Measurements from ENCODE around the gene ERFE. TPM values are rescaled to one million over a fixed set of nuclear protein-coding genes. Genes with fewer than 3 reads are reported as not detected.

ERFE gene
- total and polyA plus RNA-seq, 2 of the 13 experiments (the other 11 are each of a cell fraction or from before 2014, with no cell fraction given): 0.09 TPM; not detected in 1

DNA sequence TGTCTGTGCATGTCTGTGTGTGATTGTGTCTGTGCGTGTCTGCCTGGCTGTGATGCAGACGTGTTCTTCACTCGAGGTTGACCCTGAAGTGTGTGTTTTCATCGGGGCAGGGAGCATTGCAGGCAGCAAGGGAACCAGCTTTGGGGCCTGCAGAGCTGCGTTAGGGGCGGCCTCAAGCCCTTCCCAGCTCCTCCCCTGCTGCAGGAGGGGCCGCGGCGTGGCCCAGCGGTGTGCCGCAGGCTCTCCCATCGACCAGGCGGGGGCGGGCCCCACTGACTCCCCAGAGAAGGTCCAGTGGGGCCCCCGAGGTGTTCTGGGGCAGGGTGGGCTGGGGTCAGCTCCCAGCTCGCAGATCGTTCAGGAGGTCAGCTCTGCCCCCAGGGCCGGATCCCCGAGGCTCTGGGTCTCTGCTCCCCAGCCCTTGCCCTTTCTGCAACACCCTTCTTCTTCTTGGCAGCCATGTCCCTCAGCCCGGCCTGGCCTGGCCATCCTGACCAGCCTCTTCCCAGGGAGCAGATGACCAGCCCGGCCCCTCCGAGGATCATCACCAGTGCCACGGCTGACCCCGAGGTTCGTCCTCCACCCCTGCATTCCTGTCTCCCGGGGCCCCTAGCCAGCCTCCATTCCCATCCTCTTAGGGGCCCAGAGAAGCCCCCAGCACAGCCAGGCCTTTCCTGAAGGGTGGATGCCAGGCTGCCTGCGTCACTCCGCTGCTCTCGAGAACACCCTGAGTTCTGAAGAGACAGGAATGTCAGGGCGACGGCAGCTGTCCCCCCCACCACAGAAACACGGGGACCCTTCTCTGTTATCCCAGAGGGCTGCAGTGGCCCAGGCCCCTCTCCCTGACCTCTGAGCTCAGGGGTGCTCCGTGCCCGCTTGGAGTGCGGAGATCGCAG lies 31.4 kb upstream of the ERFE start (continued):
- TF ChIP-seq ZNF7 (CRISPR knock-in tag; IDR thresholded peaks at IDR 0.05): no peak
- peak; percentile 27; the same call in 1 of the 2 replicates for TF ChIP-seq ZMYM4 (CRISPR knock-in tag; IDR thresholded peaks at IDR 0.05)
- TF ChIP-seq, protein P1, sequence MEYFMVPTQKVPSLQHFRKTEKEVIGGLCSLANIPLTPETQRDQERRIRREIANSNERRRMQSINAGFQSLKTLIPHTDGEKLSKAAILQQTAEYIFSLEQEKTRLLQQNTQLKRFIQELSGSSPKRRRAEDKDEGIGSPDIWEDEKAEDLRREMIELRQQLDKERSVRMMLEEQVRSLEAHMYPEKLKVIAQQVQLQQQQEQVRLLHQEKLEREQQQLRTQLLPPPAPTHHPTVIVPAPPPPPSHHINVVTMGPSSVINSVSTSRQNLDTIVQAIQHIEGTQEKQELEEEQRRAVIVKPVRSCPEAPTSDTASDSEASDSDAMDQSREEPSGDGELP (IDR thresholded peaks at IDR 0.05; ENCODE audit: borderline replicate concordance, low read depth): peak; percentile 17; the same call in 1 of the 2 replicates

DNA sequence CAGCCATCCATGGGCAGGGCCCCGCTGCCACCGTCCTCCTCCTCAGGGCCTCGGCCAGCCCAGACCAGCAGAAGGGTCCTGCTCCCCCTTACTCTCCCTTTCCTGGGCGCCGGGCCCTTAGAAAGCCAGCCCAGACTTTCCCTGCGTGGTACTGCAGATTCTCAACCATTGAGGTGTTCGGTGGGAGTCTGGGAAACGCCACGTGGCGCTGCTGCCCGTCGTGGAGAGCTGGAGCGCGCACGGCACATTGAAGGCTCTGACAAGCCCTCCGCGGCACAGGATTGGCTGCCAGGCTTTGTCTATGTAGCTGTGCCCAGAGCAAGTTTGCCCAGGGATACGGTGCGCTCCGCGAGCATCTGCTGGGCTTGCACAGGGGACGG lies 30.7 kb upstream of the ERFE start:
- ATAC-seq: no peak
- no peaks in the 10 kb centered on the region for H3K36me3 ChIP-seq (replicated peaks in 1 of 2; ENCODE audit: control insufficient read depth in 1 of 2, insufficient read depth in 2 of 2, low read length in 2 of 2)
- no peaks in the 10 kb centered on the region for H3K9me3 ChIP-seq (ENCODE audit: low read length)
- WGBS (ENCODE audit: low lambda C conversion rate): 82% methylated on average over 22 of the region's 22 CpGs
- H3K27ac ChIP-seq (ENCODE audit: extremely low read length, insufficient read depth, low read length): no peak overlapping the region
- FAIRE-seq: no peak
- H2AFZ ChIP-seq (ENCODE audit: low read length): no peak overlapping the region
- H3K4me1 ChIP-seq (ENCODE audit: insufficient read depth, low read length): peaks cover 9% of the 10 kb centered on the region
- H3K79me2 ChIP-seq (ENCODE audit: insufficient read depth, low read length): no peaks in the 10 kb centered on the region
- H4K20me1 ChIP-seq (ENCODE audit: insufficient read depth, low read length): no peaks in the 10 kb centered on the region
- H3K27me3 ChIP-seq (ENCODE audit: control insufficient read depth in 1 of 2, insufficient read depth in 2 of 2, low read length in 2 of 2): peaks cover 3 to 18% of the 10 kb centered on the region in 2 experiments
- intact Hi-C loops (cut with micrococcal nuclease; ENCODE audit: unreplicated experiment): no loop called here
- TF ChIP-seq ZNF256 (CRISPR knock-in tag; conservative IDR thresholded peaks at IDR 0.05) (no peak), SMC3 (IDR thresholded peaks at IDR 0.05; ENCODE audit: low read length) (no peak), GTF2F1 (IDR thresholded peaks at IDR 0.05; ENCODE audit: low read length) (no peak), NFE2L2 (IDR thresholded peaks at IDR 0.05; ENCODE audit: low read length) (no peak), ZNF17 (CRISPR knock-in tag; IDR thresholded peaks at IDR 0.05) (no peak), ZNF776 (CRISPR knock-in tag; IDR thresholded peaks at IDR 0.05) (0 out of 2 replicates have a peak, but pooled peaks have one; percentile 30), ASH2L (IDR thresholded peaks at IDR 0.05; ENCODE audit: insufficient read length, low read depth, low read length) (no peak), FOXA1 (IDR thresholded peaks at IDR 0.05) (no peak), FOXA1 (CRISPR knock-in tag; IDR thresholded peaks at IDR 0.05) (no peak), ZNF24 (IDR thresholded peaks at IDR 0.05) (no peak), RFX5 (IDR thresholded peaks at IDR 0.05; ENCODE audit: low read depth, low read length) (no peak), ZNF563 (CRISPR knock-in tag; IDR thresholded peaks at IDR 0.05) (0 out of 2 replicates have a peak, but pooled peaks have one; percentile 8), ARHGAP35 (CRISPR knock-in tag; IDR thresholded peaks at IDR 0.05; ENCODE audit: borderline replicate concordance) (no peak), IKZF4 (CRISPR knock-in tag; IDR thresholded peaks at IDR 0.05; ENCODE audit: borderline replicate concordance, low read depth, not compliant biosample characterization) (no peak), ZNF672 (CRISPR knock-in tag; IDR thresholded peaks at IDR 0.05) (no peak), ZNF460 (CRISPR knock-in tag; IDR thresholded peaks at IDR 0.05; ENCODE audit: borderline replicate concordance) (no peak), RNF2 (conservative IDR thresholded peaks at IDR 0.05; ENCODE audit: low read depth) (no peak)
- peak overlapping the region; percentile 82; the same call in 1 of the 2 replicates for H3K4me2 ChIP-seq (ENCODE audit: low read depth, low read length)
- no peak overlapping the region for H3K9ac ChIP-seq (ENCODE audit: insufficient read depth, low read depth, low read length)
- BruUV-seq (replicated peaks): no TSS peak
- H3K4me3 ChIP-seq (replicated peaks in 1 of 3; ENCODE audit: insufficient read depth in 1 of 3, low read depth in 2 of 3, low read length in 3 of 3): no peak overlapping the region
- no peak for DNase-seq (ENCODE audit: low spot score)
- ChIA-PET POLR2A (no interaction called here), CTCF (ENCODE audit: low intra/inter-chr PET ratio, low total read pairs) (no interaction called here)
- in situ Hi-C loops (cut with HindIII; ENCODE audit: extremely low pct_ligation_motif_present, low pct_unique_long_range_greater_than_20kb): no loop called here

All from HepG2 (cell line).